Pulmonary artery endothelial cell (primary cell): ENCODE data around the gene PRMT9. TPM values are rescaled to one million over a fixed set of nuclear protein-coding genes. Genes with fewer than 3 reads are reported as not detected.

Experiments used
- DNase-seq: peaks from one replicate; pipeline ENCODE4 v3.0.0-alpha.2; 2011; ENCODE audit warnings: low read depth, low spot score
- total RNA-seq: library from RNA; depleted of rRNA; stranded (reverse); fragments of >200 nt; gene quantifications from 2 replicates; pipeline ENCODE4 v1.2.3, GENCODE V29; 2014

PRMT9 gene
- total RNA-seq, 1 donor from 2014 or later = 11.0 TPM

GRCh38 chr4:147682755-147683154 is 1.2 kb downstream of the PRMT9 start:
- no peak for DNase-seq

GRCh38 chr4:147678796-147679549 is 5.0 kb downstream of the PRMT9 start:
- DNase-seq = no peak

DNA sequence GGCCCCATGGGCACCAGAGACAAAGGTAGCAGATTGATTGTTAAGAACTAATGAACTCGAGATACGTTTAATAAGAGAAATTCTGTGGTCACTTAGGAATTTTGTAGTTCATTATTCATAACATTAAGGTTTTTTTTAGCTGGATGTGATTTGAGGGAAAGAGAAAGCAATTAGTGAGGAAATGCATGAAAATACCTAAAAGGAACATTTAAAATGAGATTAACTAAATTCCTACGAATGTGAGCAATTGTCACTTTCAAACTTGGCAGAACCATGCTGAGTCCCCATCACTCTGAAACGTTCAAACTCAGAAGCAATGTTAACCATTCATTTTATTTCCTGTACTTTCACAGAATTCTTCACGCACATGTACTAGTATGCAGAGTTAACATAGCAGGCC is 5.9 kb downstream of the PRMT9 start:
- DNase-seq = no peak

DNA sequence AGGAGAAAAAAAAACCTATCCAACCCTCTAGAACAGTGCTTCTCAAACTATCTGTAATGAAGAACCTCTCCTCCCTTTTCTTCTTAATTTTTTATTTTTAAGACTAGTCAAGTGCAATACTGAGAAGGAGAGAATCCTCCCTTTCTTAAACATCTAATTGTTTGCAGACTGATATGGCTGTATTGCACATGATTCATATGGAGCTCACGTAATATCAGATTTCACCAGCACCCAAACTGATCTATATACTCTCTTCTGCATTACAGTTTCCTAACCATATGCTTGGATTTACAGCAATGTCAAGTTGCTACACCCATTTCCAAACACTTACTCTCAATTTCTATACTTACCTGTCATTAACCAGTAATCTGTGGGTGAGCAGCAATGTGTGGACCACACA is 9.5 kb downstream of the PRMT9 start:
- no peak for DNase-seq

GRCh38 chr4:147674073-147674472 is 9.9 kb downstream of the PRMT9 start:
- DNase-seq = no peak

DNA sequence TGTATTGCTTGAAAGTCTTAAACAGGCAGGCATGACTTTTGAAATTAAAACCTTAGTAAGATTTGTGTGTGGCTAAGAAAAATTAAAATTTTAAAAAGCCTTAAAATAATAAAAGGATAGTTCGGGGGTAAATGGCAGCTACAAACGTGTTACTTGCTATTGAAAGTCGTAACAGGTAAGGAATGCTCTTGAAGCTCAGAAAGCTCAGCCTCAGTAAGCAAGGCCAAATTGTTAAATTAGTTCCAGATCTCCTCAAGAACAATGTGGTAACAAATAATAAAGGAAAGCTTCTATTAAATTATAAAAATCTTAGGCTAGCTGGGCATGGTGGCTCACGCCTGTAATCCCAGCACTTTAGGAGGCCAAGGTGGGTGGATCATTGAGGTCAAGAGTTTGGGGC is 25.5 kb downstream of the PRMT9 start:
- no peak for DNase-seq

GRCh38 chr4:147655639-147656038 is 28.3 kb downstream of the PRMT9 start:
- no peak for DNase-seq

GRCh38 chr4:147651563-147651962 is 32.4 kb downstream of the PRMT9 start:
- DNase-seq = no peak

- DNase-seq = no peak
These were observed 35.3 kb downstream of the PRMT9 start for GRCh38 chr4:147648656-147649055.

DNA sequence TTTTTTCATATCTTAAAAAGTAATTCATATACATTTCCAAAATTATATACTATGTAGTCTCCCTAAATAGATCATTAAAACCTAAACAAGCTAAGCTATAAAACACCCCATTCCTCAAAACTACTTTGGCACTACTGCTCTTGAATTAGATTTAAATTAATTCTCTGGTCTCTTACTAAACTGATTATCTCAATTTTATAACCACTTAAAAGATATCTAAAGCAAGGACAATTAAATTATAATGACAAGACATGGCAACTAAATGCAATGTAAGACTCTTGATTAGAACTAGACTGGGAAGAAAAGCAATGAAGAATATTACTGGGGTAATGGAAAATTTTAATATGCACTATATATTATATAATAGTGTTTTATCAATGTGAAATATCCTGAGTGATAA is 38.9 kb downstream of the PRMT9 start:
- no peak for DNase-seq

DNA sequence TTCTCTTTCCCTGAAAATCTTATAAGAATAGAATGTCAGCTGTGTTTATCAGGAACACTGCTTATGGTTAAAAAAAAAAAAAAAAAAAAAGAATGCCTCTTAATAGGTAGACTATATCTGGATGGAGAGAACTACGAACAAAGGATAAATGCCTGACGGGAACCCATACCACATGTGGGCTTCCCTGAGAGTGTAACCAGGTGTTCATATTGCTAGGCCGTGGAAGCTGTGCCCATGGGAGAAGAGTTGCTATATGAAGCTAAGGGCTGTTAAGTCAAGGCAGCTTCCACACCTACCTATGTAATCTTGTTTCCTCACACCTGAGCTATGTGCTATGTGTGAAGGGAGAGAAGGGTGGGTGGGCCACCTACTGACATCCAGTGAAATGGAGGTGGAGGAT is 39.5 kb downstream of the PRMT9 start:
- no peak for DNase-seq

DNA sequence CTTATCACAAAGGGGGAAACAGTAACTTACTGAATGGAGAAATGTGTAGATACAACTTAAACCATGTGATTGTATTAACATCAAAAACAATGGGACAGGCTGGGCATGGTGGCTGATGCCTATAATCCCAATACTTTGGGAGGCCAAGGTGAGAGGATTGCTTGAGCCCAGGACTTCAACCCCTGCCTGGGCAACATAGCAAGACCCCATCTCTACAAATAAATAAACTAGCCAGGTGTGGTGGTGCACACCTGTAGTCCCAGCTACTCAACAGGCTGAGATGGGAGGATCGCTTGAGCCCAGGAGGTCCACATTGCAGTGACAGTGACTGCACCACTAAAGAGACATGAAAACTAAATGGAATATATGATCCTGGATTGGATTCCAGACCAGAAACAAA is 40.3 kb downstream of the PRMT9 start:
- DNase-seq = no peak

DNA sequence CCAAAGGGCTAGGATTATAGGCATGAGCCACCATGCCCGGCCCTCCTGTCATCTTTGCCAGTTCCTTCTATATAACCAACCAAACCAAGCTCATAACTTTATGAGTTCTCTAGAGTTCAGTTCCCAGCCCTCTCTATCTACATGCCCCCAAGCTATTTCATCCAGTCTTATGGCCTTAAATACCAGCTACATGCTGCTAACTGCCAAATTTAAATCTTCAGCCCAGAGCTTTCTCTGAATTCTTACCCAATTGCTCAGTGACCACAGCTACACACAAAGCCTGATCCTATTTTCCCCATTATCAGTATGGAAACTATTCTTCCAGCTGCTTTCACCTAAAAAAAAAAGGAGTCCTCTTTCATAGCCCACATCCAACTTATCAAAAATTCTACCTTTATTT is 43.6 kb downstream of the PRMT9 start:
- no peak for DNase-seq

GRCh38 chr4:147639388-147639787 is 44.6 kb downstream of the PRMT9 start:
- no peak for DNase-seq

DNA sequence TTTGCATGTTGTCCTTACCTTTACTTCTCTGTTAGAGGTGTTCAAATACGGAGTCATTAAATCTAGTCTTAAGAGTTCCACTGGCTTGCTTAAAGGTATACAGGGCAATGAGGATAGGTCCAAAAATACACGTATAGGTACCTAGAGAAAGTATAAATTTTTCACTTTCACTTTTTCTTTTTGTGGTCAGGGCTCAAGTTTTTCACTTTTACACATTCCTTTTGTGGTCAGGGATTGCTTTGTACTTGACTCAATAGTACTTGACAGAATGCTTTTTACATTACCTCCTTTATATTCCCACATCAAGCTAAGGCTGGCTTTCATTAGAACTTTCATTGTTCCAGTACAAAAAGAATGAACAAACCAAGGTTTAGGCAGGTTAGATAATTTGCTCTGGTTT is 45.0 kb downstream of the PRMT9 start:
- no peak for DNase-seq

DNA sequence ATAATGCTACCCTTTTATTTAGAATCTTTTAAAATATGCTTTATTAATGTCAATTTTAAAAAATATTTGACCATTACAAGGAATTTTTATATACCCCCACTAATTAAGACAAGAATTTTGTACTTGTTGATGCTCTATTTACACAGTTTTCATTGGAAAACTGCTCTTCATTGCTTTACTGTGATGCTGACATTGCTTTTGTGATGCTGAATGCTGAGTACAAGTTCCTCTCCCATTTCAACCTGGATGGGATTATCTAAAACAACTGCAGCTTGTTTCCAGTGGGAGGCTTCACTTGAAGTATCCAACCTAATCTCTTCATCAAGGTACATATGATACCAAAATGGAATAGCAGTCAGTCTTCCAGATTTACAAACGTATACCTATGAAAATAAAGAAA is 45.6 kb downstream of the PRMT9 start:
- no peak for DNase-seq

DNA sequence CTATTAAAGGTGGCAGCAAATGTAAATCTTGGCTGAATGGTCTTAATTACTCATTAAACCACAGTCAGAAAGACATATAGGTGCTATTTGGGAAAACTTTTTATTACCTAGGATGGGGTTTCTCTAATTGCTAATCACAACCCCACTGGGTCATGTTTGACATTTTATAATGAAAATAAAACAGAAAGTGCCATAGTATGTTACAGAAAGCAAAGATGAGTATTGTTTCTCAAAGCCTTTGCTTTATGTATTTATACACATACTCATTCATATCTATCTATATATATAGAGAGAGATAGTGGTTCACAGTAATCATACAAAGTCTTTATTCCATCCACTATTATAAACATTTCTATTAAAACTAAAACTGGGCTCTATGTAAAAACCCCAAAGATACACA is 48.6 kb downstream of the PRMT9 start:
- DNase-seq = no peak

DNA sequence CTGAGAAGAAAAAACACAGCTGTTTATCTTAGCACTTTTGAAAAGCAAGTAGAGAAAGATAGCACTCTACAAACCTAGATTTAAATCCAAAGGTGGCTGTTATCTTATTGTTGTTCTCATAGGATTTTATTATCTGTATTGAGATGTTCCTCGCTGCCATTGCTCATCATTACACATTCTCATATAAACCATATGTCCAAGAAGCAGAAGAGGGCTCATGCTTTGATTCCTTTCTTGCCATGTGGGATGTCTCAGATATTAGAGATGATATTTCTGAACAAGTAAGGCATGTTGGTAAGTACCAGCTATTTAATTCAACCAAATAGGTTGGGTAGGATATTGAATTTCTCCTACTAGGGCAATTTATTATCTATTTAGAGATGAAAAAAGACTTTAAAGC is 50.3 kb downstream of the PRMT9 start:
- DNase-seq = no peak

DNA sequence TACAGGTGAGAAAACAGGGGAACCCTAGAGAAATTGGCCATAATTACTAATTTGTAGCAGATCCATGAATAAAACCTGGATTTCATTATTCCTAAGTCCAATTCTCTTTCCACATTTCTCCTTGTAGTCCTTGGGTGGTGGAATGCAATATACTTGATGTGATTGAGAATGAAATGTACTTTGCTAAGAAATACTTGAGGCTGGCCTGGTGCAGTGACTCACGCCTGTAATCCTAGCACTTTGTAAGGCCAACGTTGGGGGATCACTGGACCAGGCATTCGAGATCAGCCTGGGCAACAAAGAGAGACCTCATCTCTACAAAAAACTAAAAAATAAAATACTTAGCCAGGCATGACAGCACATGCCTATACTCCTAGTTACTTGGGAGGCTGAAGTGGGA is 50.9 kb downstream of the PRMT9 start:
- no peak for DNase-seq

- no peak for DNase-seq
These were observed 53.9 kb downstream of the PRMT9 start for GRCh38 chr4:147629783-147630730.

- DNase-seq = no peak
These were observed 55.5 kb downstream of the PRMT9 start for GRCh38 chr4:147628415-147628814.

- DNase-seq = no peak
These were observed 57.1 kb downstream of the PRMT9 start for GRCh38 chr4:147626903-147627302.

DNA sequence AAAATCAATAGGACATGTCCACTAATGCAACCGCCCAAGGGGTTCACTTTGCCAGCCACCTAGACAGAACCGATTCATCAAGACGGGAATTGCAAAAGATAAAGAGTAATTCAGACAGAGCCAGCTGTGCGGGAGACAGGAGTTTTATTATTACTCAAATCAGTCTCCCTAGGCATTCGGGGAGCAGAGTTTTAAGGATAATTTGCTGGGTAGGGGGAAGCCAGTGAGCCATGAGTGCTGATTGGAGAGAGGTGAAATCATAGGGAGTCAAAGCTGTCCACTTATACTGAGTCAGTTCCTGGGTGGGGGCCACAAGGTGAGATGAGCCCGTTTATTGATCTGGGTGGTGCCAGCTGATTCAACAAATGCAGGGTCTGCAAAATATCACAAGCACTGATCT is 58.2 kb downstream of the PRMT9 start:
- DNase-seq = no peak
